ENCODE data around the gene BRIX1.

BRIX1 gene

DNA sequence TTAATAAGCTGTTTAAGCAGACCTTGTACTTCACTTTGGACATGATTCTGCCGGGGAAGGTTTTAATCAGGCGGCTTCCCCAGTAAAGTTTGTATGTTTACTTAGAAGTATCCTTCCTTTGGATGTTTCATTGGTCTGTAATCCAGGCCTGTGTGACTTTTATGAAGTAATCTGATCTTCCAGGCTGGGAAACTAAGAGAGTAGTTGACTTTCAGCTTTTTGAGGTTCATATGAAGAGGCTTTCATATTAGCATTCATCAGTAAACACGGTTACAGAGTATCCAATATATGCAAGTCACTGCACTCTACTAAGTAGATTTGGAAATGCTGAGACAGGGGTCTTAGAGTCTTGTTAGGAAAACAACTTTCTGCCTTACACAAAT is 14.9 kb downstream of the BRIX1 start:
- TF ChIP-seq ZBTB7A (IDR thresholded peaks at IDR 0.05; ENCODE audit: low read depth): no peak
- no peak for TF ChIP-seq RAD21 (IDR thresholded peaks at IDR 0.05; ENCODE audit: low read depth)
- TF ChIP-seq, protein P1, sequence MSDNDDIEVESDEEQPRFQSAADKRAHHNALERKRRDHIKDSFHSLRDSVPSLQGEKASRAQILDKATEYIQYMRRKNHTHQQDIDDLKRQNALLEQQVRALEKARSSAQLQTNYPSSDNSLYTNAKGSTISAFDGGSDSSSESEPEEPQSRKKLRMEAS (IDR thresholded peaks at IDR 0.05): no peak

DNA sequence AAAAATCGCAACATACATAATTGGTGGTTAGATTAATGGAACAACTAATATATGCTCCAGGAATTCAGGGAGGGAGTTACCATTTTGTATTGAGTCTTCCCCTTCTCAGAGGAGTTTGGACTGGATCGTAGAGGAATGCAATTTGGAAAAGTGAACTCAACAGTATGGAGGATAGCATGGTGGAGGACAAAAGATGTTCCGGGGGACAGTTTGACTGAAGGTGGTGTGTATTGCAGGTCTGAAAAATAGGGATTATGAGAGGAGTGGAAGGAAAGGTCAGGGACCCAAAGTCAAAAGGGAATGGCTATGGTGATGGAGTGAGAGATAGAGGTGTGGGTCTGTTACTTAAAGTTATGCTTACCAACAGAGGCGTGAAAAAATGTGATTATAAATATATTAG is 15.4 kb downstream of the BRIX1 start:
- TF ChIP-seq EGR1 (IDR thresholded peaks at IDR 0.05) (no peak), RAD21 (IDR thresholded peaks at IDR 0.05; ENCODE audit: low read depth) (no peak), EP300 (IDR thresholded peaks at IDR 0.05; ENCODE audit: borderline replicate concordance) (no peak), TAF1 (IDR thresholded peaks at IDR 0.05; ENCODE audit: low read depth) (no peak), TEAD4 (IDR thresholded peaks at IDR 0.05) (no peak), TCF12 (IDR thresholded peaks at IDR 0.05; ENCODE audit: low read depth) (no peak), CEBPB (IDR thresholded peaks at IDR 0.05) (no peak)
- TF ChIP-seq, protein P2, sequence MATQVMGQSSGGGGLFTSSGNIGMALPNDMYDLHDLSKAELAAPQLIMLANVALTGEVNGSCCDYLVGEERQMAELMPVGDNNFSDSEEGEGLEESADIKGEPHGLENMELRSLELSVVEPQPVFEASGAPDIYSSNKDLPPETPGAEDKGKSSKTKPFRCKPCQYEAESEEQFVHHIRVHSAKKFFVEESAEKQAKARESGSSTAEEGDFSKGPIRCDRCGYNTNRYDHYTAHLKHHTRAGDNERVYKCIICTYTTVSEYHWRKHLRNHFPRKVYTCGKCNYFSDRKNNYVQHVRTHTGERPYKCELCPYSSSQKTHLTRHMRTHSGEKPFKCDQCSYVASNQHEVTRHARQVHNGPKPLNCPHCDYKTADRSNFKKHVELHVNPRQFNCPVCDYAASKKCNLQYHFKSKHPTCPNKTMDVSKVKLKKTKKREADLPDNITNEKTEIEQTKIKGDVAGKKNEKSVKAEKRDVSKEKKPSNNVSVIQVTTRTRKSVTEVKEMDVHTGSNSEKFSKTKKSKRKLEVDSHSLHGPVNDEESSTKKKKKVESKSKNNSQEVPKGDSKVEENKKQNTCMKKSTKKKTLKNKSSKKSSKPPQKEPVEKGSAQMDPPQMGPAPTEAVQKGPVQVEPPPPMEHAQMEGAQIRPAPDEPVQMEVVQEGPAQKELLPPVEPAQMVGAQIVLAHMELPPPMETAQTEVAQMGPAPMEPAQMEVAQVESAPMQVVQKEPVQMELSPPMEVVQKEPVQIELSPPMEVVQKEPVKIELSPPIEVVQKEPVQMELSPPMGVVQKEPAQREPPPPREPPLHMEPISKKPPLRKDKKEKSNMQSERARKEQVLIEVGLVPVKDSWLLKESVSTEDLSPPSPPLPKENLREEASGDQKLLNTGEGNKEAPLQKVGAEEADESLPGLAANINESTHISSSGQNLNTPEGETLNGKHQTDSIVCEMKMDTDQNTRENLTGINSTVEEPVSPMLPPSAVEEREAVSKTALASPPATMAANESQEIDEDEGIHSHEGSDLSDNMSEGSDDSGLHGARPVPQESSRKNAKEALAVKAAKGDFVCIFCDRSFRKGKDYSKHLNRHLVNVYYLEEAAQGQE (IDR thresholded peaks at IDR 0.05; ENCODE audit: low read depth): no peak
- TF ChIP-seq, protein P3, sequence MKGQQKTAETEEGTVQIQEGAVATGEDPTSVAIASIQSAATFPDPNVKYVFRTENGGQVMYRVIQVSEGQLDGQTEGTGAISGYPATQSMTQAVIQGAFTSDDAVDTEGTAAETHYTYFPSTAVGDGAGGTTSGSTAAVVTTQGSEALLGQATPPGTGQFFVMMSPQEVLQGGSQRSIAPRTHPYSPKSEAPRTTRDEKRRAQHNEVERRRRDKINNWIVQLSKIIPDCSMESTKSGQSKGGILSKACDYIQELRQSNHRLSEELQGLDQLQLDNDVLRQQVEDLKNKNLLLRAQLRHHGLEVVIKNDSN (IDR thresholded peaks at IDR 0.05): no peak

DNA sequence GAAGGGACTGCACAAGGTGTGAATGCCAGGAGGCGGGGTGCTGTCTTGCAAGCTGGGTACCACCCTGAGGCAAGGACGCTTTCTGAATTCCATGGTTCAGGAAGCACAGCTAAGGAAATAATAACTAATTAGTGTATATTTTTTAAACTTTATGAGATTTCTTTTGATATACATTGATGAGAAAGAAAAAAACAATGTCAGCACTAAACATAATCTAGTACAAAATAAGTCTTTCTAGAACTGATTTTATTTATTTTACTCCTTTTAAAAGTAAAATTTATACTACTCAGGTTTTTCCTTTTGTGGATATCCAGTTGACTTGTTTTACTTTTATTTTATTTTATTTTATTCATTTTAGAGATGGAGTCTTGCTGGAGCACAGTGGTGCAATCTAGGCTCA is 17.4 kb downstream of the BRIX1 start:
- TF ChIP-seq TAF1 (IDR thresholded peaks at IDR 0.05; ENCODE audit: low read depth): no peak
- no peak for TF ChIP-seq RAD21 (IDR thresholded peaks at IDR 0.05; ENCODE audit: low read depth)
- no peak for TF ChIP-seq EGR1 (IDR thresholded peaks at IDR 0.05)
- TF ChIP-seq CEBPB (IDR thresholded peaks at IDR 0.05): no peak
- TF ChIP-seq, protein P3 (IDR thresholded peaks at IDR 0.05): no peak
- no peak for TF ChIP-seq TCF12 (IDR thresholded peaks at IDR 0.05; ENCODE audit: low read depth)
- TF ChIP-seq, protein P1 (IDR thresholded peaks at IDR 0.05): no peak
- TF ChIP-seq ZBTB7A (IDR thresholded peaks at IDR 0.05; ENCODE audit: low read depth): no peak
- TF ChIP-seq, protein P2 (IDR thresholded peaks at IDR 0.05; ENCODE audit: low read depth): no peak
- TF ChIP-seq EP300 (IDR thresholded peaks at IDR 0.05; ENCODE audit: borderline replicate concordance): no peak
- no peak for TF ChIP-seq TEAD4 (IDR thresholded peaks at IDR 0.05)
- TF ChIP-seq NFIC (IDR thresholded peaks at IDR 0.05): no peak
- TF ChIP-seq CREB1 (IDR thresholded peaks at IDR 0.05; ENCODE audit: low read depth): no peak
- TF ChIP-seq YY1 (IDR thresholded peaks at IDR 0.05; ENCODE audit: low read depth): no peak
- TF ChIP-seq FOXM1 (IDR thresholded peaks at IDR 0.05; ENCODE audit: borderline replicate concordance, low read depth): no peak

DNA sequence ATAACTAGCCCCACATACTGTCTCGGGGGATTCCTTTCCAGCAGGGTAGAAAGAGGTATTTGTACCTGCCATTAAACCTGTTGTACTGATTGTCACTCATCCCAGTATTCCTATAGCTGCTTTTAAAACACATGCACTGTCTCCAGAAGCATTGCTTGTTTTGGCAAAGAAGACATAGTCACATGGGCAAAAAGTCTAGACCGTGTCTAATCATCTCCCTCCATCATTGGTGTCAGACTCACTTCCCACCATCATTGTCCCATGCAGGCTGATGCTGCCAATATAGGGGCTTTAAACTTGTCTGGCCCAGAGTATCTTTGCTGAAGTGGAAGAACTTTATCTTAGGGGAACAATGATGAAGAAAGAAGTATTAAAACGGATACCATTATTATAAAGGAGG is 26.4 kb downstream of the BRIX1 start:
- no peak for TF ChIP-seq YY1 (IDR thresholded peaks at IDR 0.05; ENCODE audit: low read depth)
- no peak for TF ChIP-seq ZBTB7A (IDR thresholded peaks at IDR 0.05; ENCODE audit: low read depth)
- TF ChIP-seq NFIC (IDR thresholded peaks at IDR 0.05): no peak

DNA sequence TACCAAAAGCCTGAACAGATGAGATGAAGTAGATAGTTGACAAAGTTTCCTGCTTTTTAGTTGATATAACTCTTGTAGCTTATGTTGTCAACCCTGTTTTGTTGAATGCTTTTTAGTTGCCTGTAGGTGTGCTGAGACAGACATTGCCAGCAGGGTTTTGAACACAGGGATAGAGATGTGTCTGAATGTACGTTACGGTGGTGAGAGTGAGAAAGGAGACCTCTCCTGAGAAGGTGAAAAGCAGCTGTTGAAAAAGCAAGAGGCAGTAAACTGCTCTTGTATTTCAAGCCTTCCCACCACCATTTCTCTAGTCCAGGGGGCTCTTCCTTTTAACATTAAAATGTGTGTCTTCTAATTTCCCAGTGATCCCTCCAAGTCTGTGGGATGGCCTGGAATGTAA is 28.5 kb downstream of the BRIX1 start:
- no peak for TF ChIP-seq NFIC (IDR thresholded peaks at IDR 0.05)
- no peak for TF ChIP-seq EP300 (IDR thresholded peaks at IDR 0.05; ENCODE audit: borderline replicate concordance)
- TF ChIP-seq, protein P1 (IDR thresholded peaks at IDR 0.05): no peak
- TF ChIP-seq EGR1 (IDR thresholded peaks at IDR 0.05): no peak
- TF ChIP-seq, protein P3 (IDR thresholded peaks at IDR 0.05): no peak
- TF ChIP-seq FOXM1 (IDR thresholded peaks at IDR 0.05; ENCODE audit: borderline replicate concordance, low read depth): no peak
- no peak for TF ChIP-seq YY1 (IDR thresholded peaks at IDR 0.05; ENCODE audit: low read depth)
- no peak for TF ChIP-seq TAF1 (IDR thresholded peaks at IDR 0.05; ENCODE audit: low read depth)
- TF ChIP-seq RAD21 (IDR thresholded peaks at IDR 0.05; ENCODE audit: low read depth): no peak
- no peak for TF ChIP-seq CREB1 (IDR thresholded peaks at IDR 0.05; ENCODE audit: low read depth)
- no peak for TF ChIP-seq TCF12 (IDR thresholded peaks at IDR 0.05; ENCODE audit: low read depth)
- TF ChIP-seq CEBPB (IDR thresholded peaks at IDR 0.05): no peak
- no peak for TF ChIP-seq ZBTB7A (IDR thresholded peaks at IDR 0.05; ENCODE audit: low read depth)
- TF ChIP-seq TEAD4 (IDR thresholded peaks at IDR 0.05): no peak
- TF ChIP-seq, protein P2 (IDR thresholded peaks at IDR 0.05; ENCODE audit: low read depth): no peak

Measured in Ishikawa (cell line).